Nephron (organoid): Measurements from ENCODE around the gene FLT3LG.

Experiments used
- H3K27ac Mint-ChIP-seq, 3 experiments: 2 replicates each; pipeline ENCODE4 v1.8.0; 2020; ENCODE audit warnings: mixed read lengths in 3 of 3, mild to moderate bottlenecking in 2 of 3, moderate library complexity in 1 of 3
- H3K27me3 Mint-ChIP-seq: 2 replicates; pipeline ENCODE4 v1.8.0; 2021; ENCODE audit warnings: low read depth, mild to moderate bottlenecking, moderate library complexity, mixed read lengths
- H3K36me3 Mint-ChIP-seq: 2 replicates; pipeline ENCODE4 v1.8.0; 2020; ENCODE audit warnings: low read depth, mixed read lengths
- H3K4me1 Mint-ChIP-seq: 2 replicates; pipeline ENCODE4 v1.8.0; 2020; ENCODE audit warnings: mixed read lengths
- H3K4me3 Mint-ChIP-seq, 3 experiments: 2 replicates each; pipeline ENCODE4 v1.8.0; 2020; ENCODE audit warnings: mild to moderate bottlenecking in 3 of 3, mixed read lengths in 3 of 3, moderate library complexity in 2 of 3
- H3K9me3 Mint-ChIP-seq: 2 replicates; pipeline ENCODE4 v1.8.0; 2020; ENCODE audit warnings: mixed read lengths
- TF ChIP-seq, protein P1 (sequence below), 3 experiments: fragments of 200-600 bp; sonication (generic); IDR thresholded peaks; one replicate each; pipeline ENCODE4 v1.5.0; 2021; ENCODE audit warnings: antibody characterized with exemption in 3 of 3; ENCODE audit not compliant: unreplicated experiment in 3 of 3

FLT3LG gene

GRCh38 chr19:49475191-49475917 lies 1.3 kb downstream of the FLT3LG start:
- Mint-ChIP-seq H3K4me3 (peak overlapping the region; percentile 64 to 77 (median 74)), H3K4me1 (peaks cover 9% of the 10 kb centered on the region), H3K27me3 (peaks cover 5% of the 10 kb centered on the region), H3K36me3 (peaks cover 3% of the 10 kb centered on the region), H3K27ac (peak overlapping the region; percentile 15 to 79 (median 66)), H3K9me3 (no peaks in the 10 kb centered on the region)
- TF ChIP-seq, protein P1, sequence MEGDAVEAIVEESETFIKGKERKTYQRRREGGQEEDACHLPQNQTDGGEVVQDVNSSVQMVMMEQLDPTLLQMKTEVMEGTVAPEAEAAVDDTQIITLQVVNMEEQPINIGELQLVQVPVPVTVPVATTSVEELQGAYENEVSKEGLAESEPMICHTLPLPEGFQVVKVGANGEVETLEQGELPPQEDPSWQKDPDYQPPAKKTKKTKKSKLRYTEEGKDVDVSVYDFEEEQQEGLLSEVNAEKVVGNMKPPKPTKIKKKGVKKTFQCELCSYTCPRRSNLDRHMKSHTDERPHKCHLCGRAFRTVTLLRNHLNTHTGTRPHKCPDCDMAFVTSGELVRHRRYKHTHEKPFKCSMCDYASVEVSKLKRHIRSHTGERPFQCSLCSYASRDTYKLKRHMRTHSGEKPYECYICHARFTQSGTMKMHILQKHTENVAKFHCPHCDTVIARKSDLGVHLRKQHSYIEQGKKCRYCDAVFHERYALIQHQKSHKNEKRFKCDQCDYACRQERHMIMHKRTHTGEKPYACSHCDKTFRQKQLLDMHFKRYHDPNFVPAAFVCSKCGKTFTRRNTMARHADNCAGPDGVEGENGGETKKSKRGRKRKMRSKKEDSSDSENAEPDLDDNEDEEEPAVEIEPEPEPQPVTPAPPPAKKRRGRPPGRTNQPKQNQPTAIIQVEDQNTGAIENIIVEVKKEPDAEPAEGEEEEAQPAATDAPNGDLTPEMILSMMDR (IDR thresholded peaks at IDR 0.05; ENCODE audit: unreplicated experiment in 3 of 3) = no peak

GRCh38 chr19:49475995-49476880 lies 2.2 kb downstream of the FLT3LG start:
- no peaks in the 10 kb centered on the region for H3K9me3 Mint-ChIP-seq
- TF ChIP-seq, protein P1 (IDR thresholded peaks at IDR 0.05; ENCODE audit: unreplicated experiment in 3 of 3) = peak; percentile 52 to 64 (median 61)
- H3K27me3 Mint-ChIP-seq = peaks cover 5% of the 10 kb centered on the region
- H3K27ac Mint-ChIP-seq = peak overlapping the region; percentile 26 to 79 (median 47)
- H3K36me3 Mint-ChIP-seq = no peaks in the 10 kb centered on the region
- H3K4me3 Mint-ChIP-seq = peak overlapping the region; percentile 35 to 61 (median 58)
- peaks cover 9% of the 10 kb centered on the region for H3K4me1 Mint-ChIP-seq

GRCh38 chr19:49479975-49480628 lies 6.1 kb downstream of the FLT3LG start:
- Mint-ChIP-seq H3K9me3 (no peaks in the 10 kb centered on the region), H3K27me3 (no peaks in the 10 kb centered on the region), H3K36me3 (no peaks in the 10 kb centered on the region), H3K4me1 (peaks cover 7% of the 10 kb centered on the region), H3K4me3 (peak overlapping the region in 2 of 3 experiments; percentile 29 to 34), H3K27ac (no peak overlapping the region)
- TF ChIP-seq, protein P1 (IDR thresholded peaks at IDR 0.05; ENCODE audit: unreplicated experiment in 3 of 3) = no peak

DNA sequence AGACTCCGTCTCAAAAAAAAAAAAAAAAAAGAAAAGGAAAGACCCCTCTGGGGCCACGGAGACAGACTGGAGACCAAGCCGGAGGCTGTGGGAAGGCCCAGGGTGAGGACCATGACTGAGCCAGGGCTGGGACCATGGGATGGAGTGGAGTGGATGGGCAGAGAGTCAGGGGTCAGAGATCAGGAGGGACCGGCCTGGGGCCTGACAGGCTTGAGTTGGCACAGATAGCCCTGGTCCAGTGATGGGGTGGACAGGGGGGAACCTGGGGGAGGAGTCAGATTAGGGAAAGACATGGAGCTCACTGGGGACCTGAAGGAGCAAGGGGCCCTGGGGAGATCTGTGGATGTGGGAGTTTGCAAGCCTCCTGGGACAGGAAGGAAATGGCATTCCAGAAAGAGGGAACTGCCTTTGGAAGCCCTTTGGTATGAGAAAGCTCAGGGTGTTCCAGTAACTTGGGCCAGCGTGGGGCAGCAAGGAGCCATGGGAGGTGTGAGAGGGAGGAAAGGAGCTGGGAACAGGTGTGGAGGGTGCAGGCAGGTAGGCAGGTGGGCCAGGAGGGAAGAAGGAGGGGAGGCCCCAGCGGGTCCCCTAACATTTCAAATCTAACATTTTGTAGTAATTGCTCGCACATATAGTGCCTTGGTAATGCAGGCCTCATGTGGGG lies 7.1 kb downstream of the FLT3LG start:
- H3K27ac Mint-ChIP-seq = peak overlapping the region in 2 of 3 experiments; percentile 18 to 42
- no peaks in the 10 kb centered on the region for H3K9me3 Mint-ChIP-seq
- TF ChIP-seq, protein P1 (IDR thresholded peaks at IDR 0.05; ENCODE audit: unreplicated experiment in 3 of 3) = no peak
- peaks cover 4% of the 10 kb centered on the region for H3K4me1 Mint-ChIP-seq
- H3K27me3 Mint-ChIP-seq = no peaks in the 10 kb centered on the region
- H3K4me3 Mint-ChIP-seq = no peak overlapping the region
- H3K36me3 Mint-ChIP-seq = no peaks in the 10 kb centered on the region

DNA sequence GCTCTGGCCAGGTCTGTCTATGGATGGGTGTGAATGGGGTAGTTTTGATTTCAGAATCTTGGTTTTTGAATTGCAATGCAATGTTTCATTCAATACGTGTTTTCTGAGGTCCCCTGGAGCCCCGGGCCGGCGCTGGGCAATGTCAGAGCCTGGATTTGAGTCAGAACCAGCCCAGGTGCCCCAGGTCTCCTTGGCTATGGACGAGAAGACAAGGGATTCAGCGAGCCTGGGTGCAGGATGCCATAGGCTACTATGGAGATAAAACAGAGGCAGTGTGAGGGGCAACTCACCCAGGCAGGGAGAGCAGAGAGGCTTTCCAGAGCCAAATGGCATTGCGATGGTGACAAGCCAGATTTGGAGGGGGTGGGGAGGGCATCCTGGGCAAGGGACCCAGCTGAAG lies 12.2 kb downstream of the FLT3LG start:
- Mint-ChIP-seq H3K9me3 (no peaks in the 10 kb centered on the region), H3K4me1 (peaks cover 20% of the 10 kb centered on the region), H3K4me3 (peak overlapping the region in 2 of 3 experiments; percentile 41 to 56), H3K27ac (peak overlapping the region; percentile 51 to 78 (median 56)), H3K27me3 (no peaks in the 10 kb centered on the region), H3K36me3 (peaks cover 31% of the 10 kb centered on the region)
- TF ChIP-seq, protein P1 (IDR thresholded peaks at IDR 0.05; ENCODE audit: unreplicated experiment in 3 of 3) = no peak
